A673 (cell line): ENCODE data around the gene PRC1.

Experiments used
- CTCF ChIP-seq: fragments of 300-800, 200-600 bp; sonication (generic); conservative IDR thresholded peaks from 2 replicates; pipeline ENCODE4 v1.5.1; 2017; ENCODE audit warnings: low read depth, mild to moderate bottlenecking, antibody characterized with exemption, low read length, moderate library complexity, mixed read lengths
- EZH2 ChIP-seq: fragments of 200-600 bp; sonication (generic); IDR thresholded peaks from 2 replicates; pipeline ENCODE4 v1.6.1; 2017; ENCODE audit warnings: borderline replicate concordance, low read depth, mild to moderate bottlenecking, mixed read lengths, antibody characterized with exemption, low read length; ENCODE audit not compliant: poor library complexity, severe bottlenecking

- TF ChIP-seq CTCF: no peak
- TF ChIP-seq EZH2: no peak
Measured at GRCh38 chr15:91031796-91032195, 37.5 kb upstream of the PRC1 start.
